HG03460 (cell line): ENCODE measurements around the gene C1orf35.
"Not testable (repeated sequence)": the region's sequence is repeated elsewhere in the genome, so short reads cannot be mapped to it uniquely, and the experiment has no call there.

Experiments
- ATAC-seq: cut with Tn5 transposase; IDR thresholded peaks from one replicate; pipeline ENCODE4 v1.9.1; 2021; ENCODE audit not compliant: unreplicated experiment

The C1orf35 gene

GRCh38 chr1:228142701-228143136 lies 39.6 kb upstream of the C1orf35 start:
- no peak for ATAC-seq

GRCh38 chr1:228142155-228142691 lies 39.1 kb upstream of the C1orf35 start:
- ATAC-seq = no peak

DNA sequence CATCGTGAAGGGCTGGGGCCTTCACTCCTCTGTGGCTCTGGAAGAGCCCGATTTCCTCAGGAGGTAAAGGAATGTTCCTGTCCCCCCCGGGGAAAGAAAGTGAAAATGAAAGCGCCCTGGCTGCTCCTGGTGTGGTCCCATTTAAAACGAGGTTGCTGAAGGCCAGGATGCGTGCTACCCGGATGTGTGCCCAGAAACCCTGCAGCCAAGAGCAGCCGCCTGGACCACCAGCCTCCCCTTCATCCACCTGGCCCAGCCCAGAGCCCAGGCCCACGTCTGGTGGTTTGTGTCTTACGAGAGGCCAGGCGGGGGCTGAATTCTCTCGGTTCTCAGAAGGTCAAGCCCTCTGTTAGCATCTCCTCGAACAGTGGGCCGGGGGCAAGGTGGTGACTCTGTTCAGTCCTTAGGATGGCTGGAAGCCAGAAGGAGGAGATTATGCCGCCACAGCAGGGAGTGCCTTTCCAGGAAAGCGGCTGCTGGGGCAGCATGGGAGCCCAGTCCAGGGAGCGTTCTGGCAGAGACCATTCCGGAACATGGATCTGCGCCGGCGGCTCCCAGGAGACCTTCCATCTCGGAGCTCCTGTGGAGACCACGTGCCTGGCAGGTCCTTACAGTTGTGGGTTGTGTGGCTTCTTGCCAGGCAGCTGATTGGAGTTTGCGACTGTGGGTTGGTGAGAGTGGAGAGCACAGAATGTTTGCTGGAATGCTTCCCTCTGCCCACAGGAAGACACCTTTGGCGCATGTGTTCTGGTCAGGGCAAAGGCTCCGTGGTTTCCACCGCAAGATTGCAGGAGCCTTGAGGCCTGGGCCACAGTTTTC lies 38.3 kb upstream of the C1orf35 start:
- ATAC-seq = no peak

DNA sequence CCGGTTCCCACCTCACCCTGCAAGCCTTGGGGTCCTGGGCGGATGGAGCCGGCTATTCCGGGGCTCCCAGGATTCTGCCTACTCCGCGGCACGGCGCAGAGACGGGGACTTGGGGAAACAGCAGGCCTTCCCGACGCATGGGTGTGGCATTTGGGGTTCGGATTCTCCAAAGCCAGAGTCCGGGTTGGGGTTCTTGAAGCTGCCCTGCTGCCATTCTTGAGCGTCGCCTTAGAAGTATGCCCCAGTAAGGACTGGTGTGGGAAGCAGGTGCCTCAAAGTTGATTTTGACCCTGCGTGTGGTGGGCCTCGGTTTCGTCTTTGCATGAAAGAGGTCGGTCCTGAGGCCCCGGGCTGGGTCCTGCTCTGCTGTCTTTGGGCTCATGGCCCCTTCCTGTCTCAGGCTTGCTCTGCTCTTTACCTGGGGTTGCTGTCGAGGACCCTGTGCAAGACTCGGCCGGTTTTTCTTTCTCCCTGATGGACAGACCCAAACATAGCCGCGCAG lies 37.6 kb upstream of the C1orf35 start:
- no peak for ATAC-seq

DNA sequence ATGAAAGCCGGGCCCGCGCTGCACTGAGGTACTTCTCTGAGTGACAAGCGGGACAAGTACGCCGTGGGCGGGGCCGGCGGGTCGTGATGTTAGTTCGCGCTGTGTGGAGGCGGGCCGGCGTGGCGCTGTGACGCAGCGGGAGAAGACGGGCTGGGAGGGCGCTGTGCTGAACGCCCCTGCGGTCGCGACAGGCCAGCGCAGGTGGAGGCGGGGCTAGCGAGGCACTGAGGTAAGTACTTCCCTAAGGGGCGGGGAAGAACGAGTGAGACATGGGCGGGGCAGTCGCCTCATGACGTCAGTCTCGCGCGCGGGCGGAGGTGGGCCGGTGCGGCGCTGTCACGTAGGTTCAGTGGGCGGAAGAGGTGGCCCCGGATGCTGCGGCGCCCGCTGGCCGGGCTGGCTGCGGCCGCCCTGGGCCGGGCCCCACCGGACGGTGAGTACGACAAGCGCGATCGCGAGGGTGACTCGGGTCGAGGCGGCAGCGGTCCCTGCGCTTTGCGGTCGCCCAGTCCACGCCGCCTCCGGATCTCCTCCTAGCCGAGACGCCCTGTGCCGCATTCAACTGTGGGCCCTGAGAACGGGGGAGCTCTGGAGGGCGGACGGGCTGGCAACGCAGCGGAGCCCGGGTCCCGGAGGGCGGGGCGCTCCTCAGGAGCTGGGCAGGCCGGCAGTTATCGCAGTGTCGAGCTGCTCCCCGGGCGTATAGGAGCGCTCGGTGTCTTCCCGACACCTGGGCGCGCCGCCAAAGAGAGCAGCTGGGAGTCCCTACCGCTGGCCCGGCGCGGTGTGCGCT lies 37.0 kb upstream of the C1orf35 start, which contains the start of gene GUK1:
TSS of gene GUK1 (plus strand) at position 349 of the 793 bp plus-strand sequence. CDS start at position 373, 24 bp downstream.
- peak; percentile 88 for ATAC-seq

DNA sequence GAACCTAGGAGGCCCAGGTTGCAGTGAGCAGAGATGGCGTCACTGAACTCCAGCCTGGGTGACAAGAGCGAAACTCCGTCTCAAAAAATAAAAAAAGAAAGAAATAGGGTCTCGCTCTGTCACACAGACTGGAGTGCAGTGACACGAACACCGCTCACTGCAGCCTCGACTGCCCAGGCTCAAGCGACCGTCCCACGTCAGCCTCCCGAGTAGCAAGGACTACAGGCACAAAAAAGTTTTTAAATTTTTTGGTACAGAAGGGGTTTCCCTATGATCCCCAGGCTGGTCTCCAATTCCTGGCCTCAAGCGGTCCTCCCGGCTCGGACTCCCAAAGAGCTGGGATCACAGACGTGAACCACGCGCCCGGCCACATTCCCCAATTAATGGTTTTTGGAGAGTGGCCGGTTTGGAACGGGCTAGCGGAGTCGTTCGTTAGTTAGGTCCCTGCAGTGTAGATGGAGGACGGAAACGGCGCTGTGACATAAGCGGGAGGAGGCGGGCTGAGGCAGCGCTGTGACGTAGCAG lies 36.3 kb upstream of the C1orf35 start:
- ATAC-seq = no peak

DNA sequence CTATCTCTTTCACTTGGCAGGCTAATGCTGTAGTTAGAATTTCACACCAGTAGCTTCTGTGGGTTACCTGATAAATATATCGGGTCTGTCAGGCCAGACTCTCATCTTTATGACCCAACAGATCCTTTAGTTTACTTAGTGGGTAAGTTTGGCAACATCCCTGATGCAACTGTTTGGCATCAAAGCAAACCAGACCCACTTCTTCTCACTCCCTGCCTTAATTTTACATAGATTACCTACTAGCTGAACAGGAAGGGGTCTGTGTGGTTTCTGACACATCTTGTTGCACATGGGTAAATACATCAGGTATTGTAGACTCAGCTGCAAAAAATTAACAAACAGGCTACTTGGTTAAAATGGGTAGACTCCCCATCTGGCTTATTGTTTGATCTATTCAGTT lies 33.8 kb upstream of the C1orf35 start:
- ATAC-seq = no peak

DNA sequence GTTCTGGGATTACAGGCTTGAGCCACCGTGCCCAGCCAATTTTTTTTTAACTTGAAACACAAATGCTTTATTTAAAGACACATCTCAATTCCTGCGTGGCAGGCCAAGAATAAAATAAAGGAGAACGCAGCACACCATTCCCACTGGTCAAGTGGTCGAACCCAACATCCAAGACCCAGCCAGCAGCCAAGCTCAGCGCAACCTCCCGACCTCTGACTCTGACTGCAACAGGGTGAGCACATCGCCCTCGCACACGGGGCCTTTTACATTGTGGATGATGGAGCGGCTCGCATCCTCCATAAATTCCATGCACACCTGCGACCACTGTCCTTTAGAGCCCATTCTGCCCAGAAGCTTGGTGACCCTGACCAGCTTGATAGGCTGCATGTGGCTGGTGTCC lies 31.5 kb upstream of the C1orf35 start:
- ATAC-seq = no peak

DNA sequence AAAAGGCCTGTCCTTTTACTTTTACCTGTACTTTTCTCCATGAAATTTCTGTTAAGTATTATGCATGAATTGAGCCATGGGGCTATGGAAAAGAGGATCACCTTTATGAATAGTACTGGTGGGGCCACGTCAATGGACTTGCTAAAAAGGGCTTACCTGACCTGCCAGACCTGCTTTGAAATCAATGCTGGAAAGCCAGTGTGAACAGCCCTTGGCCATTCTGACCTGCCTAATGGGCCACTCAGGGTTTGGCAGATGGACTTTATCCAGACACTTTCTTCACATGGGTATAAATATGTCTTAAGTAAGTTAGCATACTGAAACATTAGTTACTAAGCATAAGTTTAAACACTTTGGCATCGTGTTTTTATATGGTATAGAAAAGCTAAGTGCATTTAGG lies 28.6 kb upstream of the C1orf35 start:
- ATAC-seq = no peak

- ATAC-seq = no peak
Measured at GRCh38 chr1:228125185-228125584, 22.1 kb upstream of the C1orf35 start.

DNA sequence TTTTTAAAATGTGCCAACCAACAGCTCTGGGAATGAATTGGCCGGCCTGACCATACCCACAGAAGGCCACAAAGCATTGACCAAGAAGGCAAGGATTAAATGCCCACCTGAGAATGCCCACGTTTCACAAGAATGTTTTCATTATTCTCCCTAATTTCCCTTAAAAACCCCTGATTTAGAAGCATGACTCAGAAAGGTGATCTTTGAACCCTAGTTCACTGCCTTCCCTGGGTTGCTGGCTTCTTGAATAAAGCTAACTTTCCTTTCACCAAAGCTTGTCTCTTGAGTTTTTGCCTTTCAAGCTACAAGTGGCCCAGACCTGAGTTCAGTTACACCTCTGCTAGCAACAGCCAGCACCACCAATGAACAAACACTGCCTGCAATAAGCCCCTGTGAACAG lies 20.4 kb upstream of the C1orf35 start:
- ATAC-seq = no peak

DNA sequence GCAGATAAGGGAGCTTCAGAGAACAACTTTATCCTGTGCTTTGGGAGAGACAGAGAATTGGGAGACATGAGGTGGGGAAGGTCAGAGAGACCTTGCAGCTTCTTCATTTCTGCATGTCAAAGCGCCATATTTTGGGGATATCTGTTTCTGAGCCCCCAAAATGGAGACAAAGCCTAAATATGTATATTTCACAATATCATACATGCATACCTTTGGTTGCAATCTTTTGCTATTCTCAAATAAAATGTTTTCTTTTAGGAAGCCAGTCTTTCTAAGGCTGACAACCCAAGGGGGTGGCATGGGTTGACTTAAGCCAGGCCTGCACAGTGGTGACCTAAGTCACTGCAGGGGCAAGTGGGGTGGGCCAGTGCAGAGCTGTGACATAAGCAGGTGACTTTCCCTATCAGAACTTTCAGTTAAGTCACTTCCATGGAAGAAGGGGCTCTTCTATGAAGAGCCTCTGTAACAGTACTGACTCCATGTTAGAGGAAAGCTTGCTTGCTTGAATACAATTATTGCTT lies 19.9 kb upstream of the C1orf35 start:
- ATAC-seq = no peak

DNA sequence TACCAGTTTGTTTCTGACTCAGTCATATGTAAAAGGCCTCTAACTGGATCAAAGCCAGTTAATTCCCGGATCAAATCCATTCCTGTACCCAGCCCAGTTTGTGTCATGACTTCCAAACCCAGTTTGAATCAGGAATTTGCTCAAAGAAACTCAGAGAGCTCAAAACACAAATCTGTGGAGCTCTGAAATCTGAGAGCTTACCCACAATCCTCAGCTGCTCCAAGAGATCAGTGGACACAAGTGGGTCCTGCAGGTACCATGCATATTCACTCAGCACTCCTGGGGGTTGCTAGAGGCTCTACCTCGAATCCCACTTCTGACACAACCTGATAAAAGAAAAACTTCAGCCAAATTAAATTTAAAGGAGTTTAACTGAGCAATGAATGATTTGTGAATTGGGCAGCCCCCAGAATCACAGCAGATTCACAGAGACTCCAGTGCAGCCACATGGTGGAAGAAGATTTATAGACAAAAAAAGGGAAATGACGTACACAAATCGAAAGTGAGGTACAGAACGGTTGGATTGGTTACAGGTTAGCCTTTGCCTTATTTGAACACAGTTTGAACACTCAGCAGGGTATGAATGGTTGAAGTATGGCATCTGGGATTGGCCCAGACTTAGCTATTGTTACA lies 17.8 kb upstream of the C1orf35 start:
- ATAC-seq = no peak

DNA sequence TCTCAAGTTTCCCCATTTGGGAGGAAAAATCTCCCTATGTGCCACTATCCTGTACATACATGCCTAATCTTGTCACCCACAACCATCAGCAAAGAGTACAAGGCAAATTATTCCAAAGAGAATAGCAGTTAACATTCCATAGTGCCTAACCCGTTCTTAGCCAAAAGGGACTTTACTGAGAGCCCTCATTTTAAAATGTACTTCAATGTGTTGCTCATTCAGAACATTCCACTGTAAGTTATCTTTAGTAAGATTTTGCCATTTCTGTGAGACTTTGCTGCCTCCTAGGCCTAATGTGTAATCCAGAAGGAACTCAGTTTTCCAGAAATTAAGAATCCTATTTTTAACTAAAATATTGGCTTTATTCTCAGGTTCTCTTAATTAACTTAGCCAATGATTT lies 17.2 kb upstream of the C1orf35 start:
- no peak for ATAC-seq

GRCh38 chr1:228118040-228118439 lies 14.9 kb upstream of the C1orf35 start:
- no peak for ATAC-seq

GRCh38 chr1:228117335-228117734 lies 14.2 kb upstream of the C1orf35 start:
- ATAC-seq = no peak

DNA sequence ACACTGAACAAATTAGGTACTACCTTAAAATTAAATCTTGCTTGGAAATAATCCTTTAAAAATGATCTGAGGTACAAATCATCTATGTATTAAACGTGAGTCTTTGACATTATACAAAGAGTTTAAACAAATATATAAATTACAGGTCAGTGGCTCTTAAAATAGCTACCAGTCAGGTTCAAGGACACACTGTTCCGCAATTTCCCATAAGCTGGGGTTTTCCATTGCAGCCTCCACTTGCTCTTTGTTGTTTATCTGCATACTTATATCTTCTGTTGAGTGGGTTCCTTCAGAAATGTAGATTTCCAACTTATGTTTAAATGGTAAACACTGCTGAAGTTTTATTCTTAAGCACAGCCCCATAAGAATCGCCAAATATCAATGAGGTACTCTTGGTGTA lies 11.7 kb upstream of the C1orf35 start:
- no peak for ATAC-seq

DNA sequence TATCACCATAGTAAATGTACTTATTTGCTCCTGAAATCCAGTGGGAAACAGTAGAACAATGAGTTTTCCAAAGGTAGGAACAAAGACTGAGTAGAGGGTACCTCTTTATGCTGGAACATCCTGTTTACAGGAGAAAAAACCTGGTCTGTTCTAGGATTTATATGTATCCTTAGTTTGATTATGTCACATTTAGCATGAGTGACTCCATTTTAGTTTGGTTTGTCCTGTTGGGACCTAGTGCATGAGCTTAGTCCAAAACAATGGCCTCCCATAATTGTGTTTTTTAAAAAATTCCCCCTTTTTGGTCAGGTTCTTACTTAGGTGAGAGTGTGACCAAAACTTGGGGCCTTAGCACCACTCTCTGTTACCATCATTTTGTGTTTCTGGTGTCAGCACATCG lies 9.5 kb upstream of the C1orf35 start:
- no peak for ATAC-seq

DNA sequence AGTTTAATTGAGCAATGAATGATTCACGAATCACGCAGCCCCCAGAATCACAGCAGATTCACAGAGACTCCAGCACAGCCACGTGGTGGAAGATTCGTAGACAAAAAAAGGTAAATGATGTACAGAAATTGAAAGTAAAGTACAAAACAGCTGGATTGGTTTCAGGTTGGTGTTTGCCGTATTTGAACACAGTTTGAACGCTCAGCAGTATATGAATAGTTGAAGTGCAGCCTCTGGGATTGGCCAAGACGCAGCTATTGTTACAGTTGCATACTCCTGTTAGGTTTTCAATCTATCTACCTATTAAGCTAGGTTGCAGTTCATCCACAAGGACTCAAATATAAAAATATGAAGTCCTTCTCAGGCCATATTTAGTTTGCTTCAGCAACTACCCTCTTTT lies 9.0 kb upstream of the C1orf35 start:
- no peak for ATAC-seq

- ATAC-seq = not testable (repeated sequence)
Measured at GRCh38 chr1:228111315-228111714, 8.2 kb upstream of the C1orf35 start.

- no peak for ATAC-seq
Measured at GRCh38 chr1:228110556-228110955, 7.4 kb upstream of the C1orf35 start.
